HG03108 (cell line): ENCODE results near the gene REEP2.

Experiments used
- ATAC-seq: cut with Tn5 transposase; IDR thresholded peaks from one replicate; pipeline ENCODE4 v1.9.1; 2021; ENCODE audit warnings: moderate library complexity; ENCODE audit not compliant: unreplicated experiment

The REEP2 gene

DNA sequence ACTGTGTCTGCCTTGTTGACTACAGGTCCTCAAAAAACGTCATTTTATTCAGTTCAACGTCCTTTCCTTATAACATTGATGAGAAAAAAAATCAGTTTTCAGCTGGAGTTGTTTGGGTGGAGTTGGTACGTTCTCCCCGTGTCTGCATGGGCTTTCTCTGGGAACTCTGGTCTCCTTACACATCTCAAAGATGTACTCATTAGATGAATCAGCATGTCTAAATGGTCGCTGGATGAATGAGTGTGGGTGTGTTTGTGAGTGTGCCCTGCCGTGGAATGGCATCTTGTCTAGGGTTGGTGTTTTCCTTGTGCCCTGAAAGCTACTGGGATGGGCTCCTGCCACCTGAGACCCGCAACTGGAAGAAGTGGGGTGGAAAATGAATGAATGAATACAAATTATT lies 56.5 kb downstream of the REEP2 start:
- no peak for ATAC-seq
